ENCODE results near the gene OR2A5. TPM values are rescaled to one million over a fixed set of nuclear protein-coding genes. Genes with fewer than 3 reads are reported as not detected.

Gene OR2A5
- total and polyA plus RNA-seq, 8 donors = not detected

DNA sequence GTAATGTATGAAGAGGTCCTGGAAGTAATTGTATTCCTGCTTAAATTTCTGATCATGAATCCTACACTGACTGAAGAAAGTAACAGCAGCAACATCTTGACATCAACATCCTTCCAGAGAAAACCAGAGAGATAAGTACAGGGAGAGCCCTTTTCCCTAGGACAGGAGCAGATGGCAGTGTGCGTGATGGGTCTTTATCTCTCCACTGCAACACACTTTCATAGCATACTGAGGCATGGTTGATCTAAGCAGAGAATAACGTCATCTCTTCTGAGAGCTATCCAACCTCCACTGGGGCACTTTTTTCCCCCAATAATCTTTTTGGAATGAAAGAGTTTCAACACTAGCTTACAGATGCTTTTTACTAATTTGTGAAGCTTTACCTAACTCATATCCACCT, 21.2 kb downstream of the OR2A5 start:
- WGBS, 5 donors = 66 to 80% (median 75%) methylated on average over 2 of the region's 2 CpGs
- DNase-seq = no peak
- Histone ChIP-seq H3K4me3 (no peak overlapping the region), H3K27ac (no peak overlapping the region), H3K9me3 (no peaks in the 10 kb centered on the region), H3K4me1 (no peaks in the 10 kb centered on the region), H3K27me3 (no peaks in the 10 kb centered on the region), H3K36me3 (no peaks in the 10 kb centered on the region)
- TF ChIP-seq, protein P1, sequence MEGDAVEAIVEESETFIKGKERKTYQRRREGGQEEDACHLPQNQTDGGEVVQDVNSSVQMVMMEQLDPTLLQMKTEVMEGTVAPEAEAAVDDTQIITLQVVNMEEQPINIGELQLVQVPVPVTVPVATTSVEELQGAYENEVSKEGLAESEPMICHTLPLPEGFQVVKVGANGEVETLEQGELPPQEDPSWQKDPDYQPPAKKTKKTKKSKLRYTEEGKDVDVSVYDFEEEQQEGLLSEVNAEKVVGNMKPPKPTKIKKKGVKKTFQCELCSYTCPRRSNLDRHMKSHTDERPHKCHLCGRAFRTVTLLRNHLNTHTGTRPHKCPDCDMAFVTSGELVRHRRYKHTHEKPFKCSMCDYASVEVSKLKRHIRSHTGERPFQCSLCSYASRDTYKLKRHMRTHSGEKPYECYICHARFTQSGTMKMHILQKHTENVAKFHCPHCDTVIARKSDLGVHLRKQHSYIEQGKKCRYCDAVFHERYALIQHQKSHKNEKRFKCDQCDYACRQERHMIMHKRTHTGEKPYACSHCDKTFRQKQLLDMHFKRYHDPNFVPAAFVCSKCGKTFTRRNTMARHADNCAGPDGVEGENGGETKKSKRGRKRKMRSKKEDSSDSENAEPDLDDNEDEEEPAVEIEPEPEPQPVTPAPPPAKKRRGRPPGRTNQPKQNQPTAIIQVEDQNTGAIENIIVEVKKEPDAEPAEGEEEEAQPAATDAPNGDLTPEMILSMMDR (IDR thresholded peaks at IDR 0.05) = no peak
- no peak for TF ChIP-seq POLR2AphosphoS5 (IDR thresholded peaks at IDR 0.05)
- intact Hi-C loops (cut with DNase I; ENCODE audit: low total_unique reads) = no loop called here

DNA sequence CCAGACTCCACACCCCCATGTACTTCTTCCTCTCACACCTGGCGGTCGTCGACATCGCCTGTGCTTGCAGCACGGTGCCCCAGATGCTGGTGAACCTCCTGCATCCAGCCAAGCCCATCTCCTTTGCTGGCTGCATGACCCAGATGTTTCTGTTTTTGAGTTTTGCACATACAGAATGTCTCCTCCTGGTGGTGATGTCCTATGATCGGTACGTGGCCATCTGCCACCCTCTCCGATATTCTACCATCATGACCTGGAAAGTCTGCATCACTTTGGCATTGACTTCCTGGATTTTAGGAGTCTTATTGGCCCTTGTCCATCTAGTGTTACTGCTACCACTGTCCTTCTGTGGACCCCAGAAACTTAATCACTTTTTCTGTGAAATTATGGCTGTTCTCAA, 25.6 kb downstream of the OR2A5 start:
- H3K27me3 ChIP-seq = no peaks in the 10 kb centered on the region
- intact Hi-C loops (cut with DNase I; ENCODE audit: low total_unique reads) = no loop called here
- no peaks in the 10 kb centered on the region for H3K4me1 ChIP-seq
- no peak overlapping the region for H3K27ac ChIP-seq
- TF ChIP-seq EP300 (IDR thresholded peaks at IDR 0.05) (no peak), POLR2AphosphoS5 (IDR thresholded peaks at IDR 0.05) (no peak), POLR2A (IDR thresholded peaks at IDR 0.05) (no peak)
- TF ChIP-seq, protein P1 (IDR thresholded peaks at IDR 0.05) = no peak
- no peaks in the 10 kb centered on the region for H3K36me3 ChIP-seq
- no peak overlapping the region for H3K4me3 ChIP-seq
- no peaks in the 10 kb centered on the region for H3K9me3 ChIP-seq
- no peak for DNase-seq
- WGBS, 5 donors = 87 to 93% (median 92%) methylated on average over 8 of the region's 8 CpGs

DNA sequence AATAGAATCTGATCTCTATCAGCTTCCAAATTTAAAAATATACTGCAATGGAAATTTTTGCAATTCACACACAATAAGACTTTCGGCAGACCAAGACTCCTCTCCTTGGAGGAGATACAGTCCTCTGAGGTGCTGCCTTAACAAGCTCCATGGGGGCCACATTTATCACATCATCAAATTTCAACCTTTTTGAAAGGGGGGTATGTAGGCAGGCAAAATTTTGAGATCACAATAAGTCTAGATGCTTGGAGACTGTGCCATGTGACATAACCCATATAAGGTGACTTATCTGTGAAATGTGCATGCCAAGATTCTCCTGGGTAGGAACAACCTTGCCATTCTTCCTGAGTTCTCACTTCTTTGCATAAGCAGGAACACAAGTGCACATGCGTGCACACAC, 37.2 kb downstream of the OR2A5 start, which contains the start of gene OR2A12:
TSS of gene OR2A12 (plus strand) at position 301 of the 400 bp plus-strand sequence. CDS start 8,830 bp downstream, outside the sequence.
- WGBS, 5 donors = 76 to 91% (median 83%) methylated on average over 2 of the region's 2 CpGs
- DNase-seq = no peak
- Histone ChIP-seq H3K4me1 (no peaks in the 10 kb centered on the region), H3K36me3 (no peaks in the 10 kb centered on the region), H3K9me3 (peaks cover 0 to 4% (median 2%) of the 10 kb centered on the region in 4 donors), H3K4me3 (no peak within 1 kb of the TSS), H3K27ac (no peak within 1 kb of the TSS), H3K27me3 (no peaks in the 10 kb centered on the region)
- TF ChIP-seq, protein P1 (IDR thresholded peaks at IDR 0.05) = no peak
- TF ChIP-seq POLR2AphosphoS5 (IDR thresholded peaks at IDR 0.05) (no peak), EP300 (IDR thresholded peaks at IDR 0.05) (no peak), POLR2A (IDR thresholded peaks at IDR 0.05) (no peak)
- intact Hi-C loops (cut with DNase I; ENCODE audit: low total_unique reads) = no loop called here

DNA sequence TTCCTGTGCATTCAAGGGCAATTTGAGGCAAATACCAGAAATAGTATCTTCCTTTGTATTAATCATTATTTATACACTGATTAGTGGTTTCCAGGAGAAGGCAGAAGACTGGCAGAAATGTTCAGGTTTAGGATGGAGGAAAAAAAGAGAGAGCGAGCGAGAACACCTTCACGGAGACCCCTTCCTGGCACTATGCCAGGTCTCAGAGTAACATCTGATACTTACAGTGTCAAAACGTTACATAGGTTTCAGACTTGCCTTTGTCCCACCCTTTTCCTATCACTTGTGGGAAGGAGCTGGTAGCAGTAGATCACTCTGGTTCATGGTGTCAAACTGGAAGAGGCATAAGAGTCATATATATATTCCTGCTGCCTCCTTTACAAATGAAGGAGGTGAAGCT, 38.0 kb downstream of the OR2A5 start:
- Histone ChIP-seq H3K36me3 (no peaks in the 10 kb centered on the region), H3K4me3 (no peak overlapping the region), H3K4me1 (no peaks in the 10 kb centered on the region), H3K27ac (no peak overlapping the region), H3K9me3 (peaks cover 0 to 6% (median 3%) of the 10 kb centered on the region in 4 donors), H3K27me3 (no peaks in the 10 kb centered on the region)
- TF ChIP-seq EP300 (IDR thresholded peaks at IDR 0.05) (no peak), POLR2A (IDR thresholded peaks at IDR 0.05) (no peak), POLR2AphosphoS5 (IDR thresholded peaks at IDR 0.05) (no peak)
- TF ChIP-seq, protein P1 (IDR thresholded peaks at IDR 0.05) = no peak
- intact Hi-C loops (cut with DNase I; ENCODE audit: low total_unique reads) = no loop called here
- WGBS, 5 donors = 48 to 64% (median 62%) methylated on average over 4 of the region's 4 CpGs
- no peak for DNase-seq
